SK-N-SH (cell line): ENCODE data around the gene NLGN1. TPM values are rescaled to one million over a fixed set of nuclear protein-coding genes. Genes with fewer than 3 reads are reported as not detected.

Experiments used
- CTCF ChIA-PET: fragments of 300-600, 350-600 bp; formaldehyde crosslinking; extraction: SDS; loops from one replicate; lab custom pipeline; 2021; lab: Yijun Ruan, JAX
- POLR2A ChIA-PET: fragments of 350-600 bp; sonication (Branson Sonifier 250); formaldehyde crosslinking; extraction: SDS; loops from one replicate; lab custom pipeline; 2020; ENCODE audit warnings: antibody characterized with exemption, inconsistent platforms; lab: Yijun Ruan, JAX
- DNase-seq: peaks from one replicate; pipeline ENCODE4 v3.0.0; 2012
- H2AFZ ChIP-seq: fragments of 200-600 bp; sonication (generic); 2 replicates; pipeline ENCODE4 v1.8.1; 2016; ENCODE audit warnings: antibody characterized with exemption, mild to moderate bottlenecking, low read depth
- H3F3A ChIP-seq: fragments of 200-600 bp; sonication (generic); replicated peaks from 2 replicates; pipeline ENCODE3; 2016; ENCODE audit warnings: antibody characterized with exemption, mild to moderate bottlenecking; ENCODE audit not compliant: insufficient read depth
- H3K27ac ChIP-seq, 2 experiments: fragments of 200-500 bp in 1 of 2; fragments of 200-600 bp in 1 of 2; sonication (Bioruptor generic) in 1 of 2; sonication (generic), shearing (Covaris generic) in 1 of 2; 2 replicates each; pipeline versions ENCODE4 v1.5.1 to v1.6.1; 2014 to 2016; ENCODE audit warnings: low read depth in 2 of 2, inconsistent platforms in 1 of 2, low read length in 1 of 2, mild to moderate bottlenecking in 1 of 2, mixed read lengths in 1 of 2
- H3K27me3 ChIP-seq: fragments of 200-600 bp; sonication (generic), shearing (Covaris generic); 2 replicates; pipeline ENCODE4 v1.6.1; 2016; ENCODE audit warnings: mixed run types; ENCODE audit not compliant: insufficient read depth
- H3K36me3 ChIP-seq, 2 experiments: fragments of 200-500 bp in 1 of 2; fragments of 200-600 bp in 1 of 2; sonication (Bioruptor generic) in 1 of 2; sonication (generic) in 1 of 2; replicated peaks in 1 of 2; 2 replicates each; pipeline versions ENCODE3 to v1.5.1; 2014 to 2016; ENCODE audit warnings: low read length in 1 of 2, mild to moderate bottlenecking in 1 of 2; ENCODE audit not compliant: insufficient read depth in 2 of 2, control insufficient read depth in 1 of 2
- H3K4me1 ChIP-seq, 2 experiments: fragments of 200-500 bp in 1 of 2; fragments of 200-600 bp in 1 of 2; sonication (Bioruptor generic) in 1 of 2; sonication (generic), shearing (Covaris generic) in 1 of 2; 2 replicates each; pipeline versions ENCODE4 v1.5.1 to v1.6.1; 2014 to 2016; ENCODE audit warnings: low read depth in 1 of 2, low read length in 1 of 2, mixed run types in 1 of 2; ENCODE audit not compliant: insufficient read depth in 2 of 2, control insufficient read depth in 1 of 2
- H3K4me2 ChIP-seq: fragments of 200-600 bp; sonication (generic), shearing (Covaris generic); 2 replicates; pipeline ENCODE4 v1.6.1; 2017; ENCODE audit warnings: mixed run types
- H3K4me3 ChIP-seq, 2 experiments: fragments of 200-500 bp in 1 of 2; fragments of 200-600 bp in 1 of 2; sonication (Bioruptor generic) in 1 of 2; sonication (generic), shearing (Covaris generic) in 1 of 2; 2 replicates each; pipeline versions ENCODE4 v1.5.1 to v1.8.1; 2014 to 2016; ENCODE audit warnings: low read depth in 2 of 2, inconsistent platforms in 1 of 2, low read length in 1 of 2, mild to moderate bottlenecking in 1 of 2, mixed read lengths in 1 of 2, moderate library complexity in 1 of 2
- H3K79me2 ChIP-seq: fragments of 200-600 bp; sonication (generic); 2 replicates; pipeline ENCODE4 v1.8.1; 2017; ENCODE audit warnings: mild to moderate bottlenecking; ENCODE audit not compliant: insufficient read depth
- H3K9ac ChIP-seq: fragments of 200-600 bp; sonication (generic); 2 replicates; pipeline ENCODE4 v1.6.1; 2017; ENCODE audit warnings: mixed run types
- H3K9me2 ChIP-seq: fragments of 200-600 bp; sonication (generic); 2 replicates; pipeline ENCODE4 v1.6.1; 2017; ENCODE audit warnings: mixed run types
- H3K9me3 ChIP-seq: fragments of 200-600 bp; sonication (generic); 2 replicates; pipeline ENCODE4 v1.6.1; 2017; ENCODE audit warnings: mixed run types, mild to moderate bottlenecking, moderate library complexity
- H4K20me1 ChIP-seq: fragments of 200-600 bp; sonication (generic); 2 replicates; pipeline ENCODE4 v1.6.1; 2017; ENCODE audit warnings: mild to moderate bottlenecking, mixed run types; ENCODE audit not compliant: insufficient read depth
- CHD2 ChIP-seq: fragments of 150-350 bp; IDR thresholded peaks from 2 replicates; pipeline ENCODE4 v1.6.1; 2018; ENCODE audit warnings: low read length; ENCODE audit not compliant: partially characterized antibody
- ELF1 ChIP-seq: IDR thresholded peaks from 2 replicates; pipeline ENCODE4 v1.4.0; 2012
- EP300 ChIP-seq, 2 experiments: IDR thresholded peaks; 2 replicates each; pipeline versions ENCODE4 v1.4.0 to v1.6.1; 2012; ENCODE audit warnings: borderline replicate concordance in 1 of 2, low read depth in 1 of 2, low read length in 1 of 2
- EZH2phosphoT487 ChIP-seq: fragments of 200-600 bp; sonication (generic); IDR thresholded peaks from 2 replicates; pipeline ENCODE4 v1.6.1; 2017; ENCODE audit warnings: low read depth, mixed run types, mild to moderate bottlenecking, antibody characterized with exemption, moderate library complexity, borderline replicate concordance
- FOXJ3 ChIP-seq: sonication (generic); formaldehyde crosslinking; IDR thresholded peaks from 2 replicates; pipeline ENCODE4 v1.5.1; 2020; ENCODE audit warnings: mild to moderate bottlenecking, missing genetic modification reagents
- FOXM1 ChIP-seq: IDR thresholded peaks from 2 replicates; pipeline ENCODE4 v1.4.0; 2012; ENCODE audit warnings: low read depth, mild to moderate bottlenecking
- GABPA ChIP-seq: IDR thresholded peaks from 2 replicates; pipeline ENCODE4 v1.4.0; 2012; ENCODE audit warnings: low read depth, mild to moderate bottlenecking
- GATA2 ChIP-seq: sonication (generic); formaldehyde crosslinking; IDR thresholded peaks from 2 replicates; pipeline ENCODE4 v1.5.0; 2020; ENCODE audit warnings: mild to moderate bottlenecking, missing genetic modification reagents
- JUND ChIP-seq: IDR thresholded peaks from 2 replicates; pipeline ENCODE4 v1.4.0; 2012
- MEF2A ChIP-seq: IDR thresholded peaks from 2 replicates; pipeline ENCODE4 v1.4.0; 2012; ENCODE audit warnings: low read depth, borderline replicate concordance
- MXI1 ChIP-seq: IDR thresholded peaks from 2 replicates; pipeline ENCODE4 v1.6.1; 2012; ENCODE audit warnings: mild to moderate bottlenecking, low read depth, low read length, improper control_type of control experiment
- NFIC ChIP-seq: IDR thresholded peaks from 2 replicates; pipeline ENCODE4 v1.4.0; 2012; ENCODE audit warnings: borderline replicate concordance
- NRF1 ChIP-seq: IDR thresholded peaks from 2 replicates; pipeline ENCODE4 v1.6.1; 2012; ENCODE audit warnings: low read depth, mild to moderate bottlenecking, low read length
- POLR2AphosphoS5 ChIP-seq: IDR thresholded peaks from 2 replicates; pipeline ENCODE4 v1.6.1; 2012; ENCODE audit warnings: low read depth, low read length
- RAD21 ChIP-seq: IDR thresholded peaks from 2 replicates; pipeline ENCODE4 v1.6.1; 2012; ENCODE audit warnings: mild to moderate bottlenecking, low read length
- RCOR1 ChIP-seq: fragments of 150-350 bp; IDR thresholded peaks from 2 replicates; pipeline ENCODE4 v1.6.1; 2017; ENCODE audit warnings: antibody characterized with exemption, low read length
- SMC3 ChIP-seq: IDR thresholded peaks from 2 replicates; pipeline ENCODE4 v1.6.1; 2012; ENCODE audit warnings: low read depth, low read length, improper control_type of control experiment
- TAF1 ChIP-seq: IDR thresholded peaks from 2 replicates; pipeline ENCODE4 v1.6.1; 2012; ENCODE audit warnings: low read depth, mild to moderate bottlenecking, low read length, moderate library complexity, borderline replicate concordance
- YY1 ChIP-seq: IDR thresholded peaks from 2 replicates; pipeline ENCODE4 v1.4.0; 2012; ENCODE audit warnings: low read depth, mild to moderate bottlenecking
- WGBS: methylation state at CpG from one replicate; pipeline ENCODE4 v1.1.6; 2017; ENCODE audit warnings: low lambda C conversion rate; 5-methylcytosine and 5-hydroxymethylcytosine counted together
- polyA plus RNA-seq, 3 experiments: library from polyadenylated mRNA; depleted of rRNA; stranded (reverse); fragments of >200 nt; gene quantifications; 2 replicates each; pipeline ENCODE4 v1.2.3, GENCODE V29; 2012
- TF ChIP-seq, protein P1 (sequence below): fragments of 150-350 bp; IDR thresholded peaks from 2 replicates; pipeline ENCODE4 v1.6.1; 2016; ENCODE audit warnings: mild to moderate bottlenecking, low read depth, low read length
- TF ChIP-seq, protein P2 (sequence below): IDR thresholded peaks from 2 replicates; pipeline ENCODE4; 2012
- TF ChIP-seq, protein P3 (sequence below): fragments of 200-600 bp; sonication (generic); IDR thresholded peaks from 2 replicates; pipeline ENCODE4 v1.6.1; 2017; ENCODE audit warnings: antibody characterized with exemption, mild to moderate bottlenecking, moderate library complexity

NLGN1 gene
- polyA plus RNA-seq, 1 of the 3 experiments (the other 2 are of a cell fraction) = 1.5 TPM

DNA sequence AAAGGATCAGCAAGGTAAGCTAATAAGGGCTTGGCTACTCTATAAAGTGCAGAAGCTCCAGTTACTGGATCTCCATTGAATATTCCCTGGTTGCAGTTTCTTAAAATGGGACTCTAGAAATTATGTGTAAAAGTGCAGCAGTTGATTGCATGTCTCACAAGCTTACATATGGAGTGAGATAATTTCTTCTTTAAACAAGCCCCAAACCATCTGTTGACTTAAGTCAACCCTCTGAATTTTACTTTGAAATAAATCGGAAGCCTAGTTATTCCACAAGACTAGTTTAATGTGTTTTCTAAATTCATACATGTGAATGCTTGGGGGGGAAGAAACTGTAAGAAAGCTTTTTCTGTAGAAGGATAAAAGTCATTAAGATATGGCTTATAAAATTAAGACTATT, 664.2 kb downstream of the NLGN1 start:
- Histone ChIP-seq H3F3A (no peaks in the 10 kb centered on the region), H3K79me2 (no peaks in the 10 kb centered on the region), H3K27ac (no peak overlapping the region), H3K9me3 (peaks cover 15% of the 10 kb centered on the region), H3K4me2 (no peak overlapping the region), H2AFZ (no peak overlapping the region), H4K20me1 (no peaks in the 10 kb centered on the region), H3K4me3 (no peak overlapping the region), H3K27me3 (no peaks in the 10 kb centered on the region), H3K9ac (no peak overlapping the region), H3K4me1 (no peaks in the 10 kb centered on the region), H3K9me2 (no peaks in the 10 kb centered on the region), H3K36me3 (peaks cover 0 to 8% of the 10 kb centered on the region in 2 experiments)
- WGBS = 77% methylated on average over 1 of the region's 1 CpG
- ChIA-PET CTCF (interaction anchor here (0.7 kb wide), 1 partner anchor 35 kb away, joined by 3 read pairs; no protein-coding TSS in a partner anchor), POLR2A (no interaction called here)
- TF ChIP-seq MEF2A (no peak), NFIC (no peak), RAD21 (no peak)
- TF ChIP-seq, protein P1, sequence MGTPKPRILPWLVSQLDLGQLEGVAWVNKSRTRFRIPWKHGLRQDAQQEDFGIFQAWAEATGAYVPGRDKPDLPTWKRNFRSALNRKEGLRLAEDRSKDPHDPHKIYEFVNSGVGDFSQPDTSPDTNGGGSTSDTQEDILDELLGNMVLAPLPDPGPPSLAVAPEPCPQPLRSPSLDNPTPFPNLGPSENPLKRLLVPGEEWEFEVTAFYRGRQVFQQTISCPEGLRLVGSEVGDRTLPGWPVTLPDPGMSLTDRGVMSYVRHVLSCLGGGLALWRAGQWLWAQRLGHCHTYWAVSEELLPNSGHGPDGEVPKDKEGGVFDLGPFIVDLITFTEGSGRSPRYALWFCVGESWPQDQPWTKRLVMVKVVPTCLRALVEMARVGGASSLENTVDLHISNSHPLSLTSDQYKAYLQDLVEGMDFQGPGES = no peak
- DNase-seq = no peak

DNA sequence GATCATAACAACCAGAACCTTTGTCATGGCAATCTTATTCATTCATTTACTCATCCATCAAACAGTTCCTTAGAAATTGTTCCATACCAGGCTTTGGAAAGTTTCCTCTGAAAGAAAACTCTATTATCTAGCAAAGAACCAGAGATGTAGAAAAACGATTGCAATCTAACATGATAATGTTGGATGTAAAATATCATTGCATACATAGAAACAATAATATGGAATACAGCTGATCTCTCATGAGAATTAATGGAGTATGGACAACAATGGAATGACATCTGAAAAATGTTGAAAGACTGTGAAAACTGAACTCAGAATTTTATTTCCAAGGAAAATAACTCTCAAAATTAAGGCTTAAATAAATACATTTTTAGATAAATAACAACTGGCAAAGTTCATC, 665.4 kb downstream of the NLGN1 start:
- 18% methylated on average over 1 of the region's 1 CpG for WGBS
- Histone ChIP-seq H3K27me3 (no peaks in the 10 kb centered on the region), H3K36me3 (peaks cover 0 to 8% of the 10 kb centered on the region in 2 experiments), H2AFZ (no peak overlapping the region), H3F3A (no peaks in the 10 kb centered on the region), H3K4me1 (no peaks in the 10 kb centered on the region), H3K9ac (no peak overlapping the region)
- no peak for DNase-seq
- TF ChIP-seq YY1 (no peak), NRF1 (no peak), MXI1 (no peak), NFIC (no peak), JUND (no peak), GATA2 (CRISPR knock-in tag) (no peak), ELF1 (no peak), RCOR1 (no peak), EP300 (IDR thresholded peaks at IDR 0.05; ENCODE audit: borderline replicate concordance in 1 of 2, low read depth in 1 of 2, low read length in 1 of 2) (no peak), EZH2phosphoT487 (no peak), CHD2 (no peak), TAF1 (no peak), FOXJ3 (CRISPR knock-in tag) (no peak), SMC3 (no peak), FOXM1 (no peak), GABPA (no peak), POLR2AphosphoS5 (no peak)
- TF ChIP-seq, protein P1 = no peak
- TF ChIP-seq, protein P2, sequence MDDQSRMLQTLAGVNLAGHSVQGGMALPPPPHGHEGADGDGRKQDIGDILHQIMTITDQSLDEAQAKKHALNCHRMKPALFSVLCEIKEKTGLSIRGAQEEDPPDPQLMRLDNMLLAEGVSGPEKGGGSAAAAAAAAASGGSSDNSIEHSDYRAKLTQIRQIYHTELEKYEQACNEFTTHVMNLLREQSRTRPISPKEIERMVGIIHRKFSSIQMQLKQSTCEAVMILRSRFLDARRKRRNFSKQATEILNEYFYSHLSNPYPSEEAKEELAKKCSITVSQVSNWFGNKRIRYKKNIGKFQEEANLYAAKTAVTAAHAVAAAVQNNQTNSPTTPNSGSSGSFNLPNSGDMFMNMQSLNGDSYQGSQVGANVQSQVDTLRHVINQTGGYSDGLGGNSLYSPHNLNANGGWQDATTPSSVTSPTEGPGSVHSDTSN = no peak
- TF ChIP-seq, protein P3, sequence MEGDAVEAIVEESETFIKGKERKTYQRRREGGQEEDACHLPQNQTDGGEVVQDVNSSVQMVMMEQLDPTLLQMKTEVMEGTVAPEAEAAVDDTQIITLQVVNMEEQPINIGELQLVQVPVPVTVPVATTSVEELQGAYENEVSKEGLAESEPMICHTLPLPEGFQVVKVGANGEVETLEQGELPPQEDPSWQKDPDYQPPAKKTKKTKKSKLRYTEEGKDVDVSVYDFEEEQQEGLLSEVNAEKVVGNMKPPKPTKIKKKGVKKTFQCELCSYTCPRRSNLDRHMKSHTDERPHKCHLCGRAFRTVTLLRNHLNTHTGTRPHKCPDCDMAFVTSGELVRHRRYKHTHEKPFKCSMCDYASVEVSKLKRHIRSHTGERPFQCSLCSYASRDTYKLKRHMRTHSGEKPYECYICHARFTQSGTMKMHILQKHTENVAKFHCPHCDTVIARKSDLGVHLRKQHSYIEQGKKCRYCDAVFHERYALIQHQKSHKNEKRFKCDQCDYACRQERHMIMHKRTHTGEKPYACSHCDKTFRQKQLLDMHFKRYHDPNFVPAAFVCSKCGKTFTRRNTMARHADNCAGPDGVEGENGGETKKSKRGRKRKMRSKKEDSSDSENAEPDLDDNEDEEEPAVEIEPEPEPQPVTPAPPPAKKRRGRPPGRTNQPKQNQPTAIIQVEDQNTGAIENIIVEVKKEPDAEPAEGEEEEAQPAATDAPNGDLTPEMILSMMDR = no peak
- TF ChIP-seq, all 33 proteins: peak for 0
- Histone ChIP-seq H4K20me1 (no peaks in the 10 kb centered on the region), H3K79me2 (no peaks in the 10 kb centered on the region), H3K27ac (no peak overlapping the region), H3K4me2 (no peak overlapping the region), H3K4me3 (no peak overlapping the region), H3K9me2 (no peaks in the 10 kb centered on the region), H3K9me3 (peaks cover 15% of the 10 kb centered on the region)
- ChIA-PET POLR2A (no interaction called here), CTCF (interaction anchor here (1.0 kb wide), 1 partner anchor 11 kb away, joined by 3 read pairs; no protein-coding TSS in a partner anchor)
